HG03521 (cell line): Measurements from ENCODE around the gene FLOT1.

Experiments used
- ATAC-seq: cut with Tn5 transposase; IDR thresholded peaks from one replicate; pipeline ENCODE4 v1.9.1; 2021; ENCODE audit warnings: mild to moderate bottlenecking, moderate library complexity; ENCODE audit not compliant: unreplicated experiment

The FLOT1 gene

GRCh38 chr6:30742316-30743098, at the start of gene FLOT1:
TSS of gene FLOT1 (minus strand) at chr6:30742687. CDS start at chr6:30742189, 498 bp downstream.
- peak; percentile 72 for ATAC-seq

DNA sequence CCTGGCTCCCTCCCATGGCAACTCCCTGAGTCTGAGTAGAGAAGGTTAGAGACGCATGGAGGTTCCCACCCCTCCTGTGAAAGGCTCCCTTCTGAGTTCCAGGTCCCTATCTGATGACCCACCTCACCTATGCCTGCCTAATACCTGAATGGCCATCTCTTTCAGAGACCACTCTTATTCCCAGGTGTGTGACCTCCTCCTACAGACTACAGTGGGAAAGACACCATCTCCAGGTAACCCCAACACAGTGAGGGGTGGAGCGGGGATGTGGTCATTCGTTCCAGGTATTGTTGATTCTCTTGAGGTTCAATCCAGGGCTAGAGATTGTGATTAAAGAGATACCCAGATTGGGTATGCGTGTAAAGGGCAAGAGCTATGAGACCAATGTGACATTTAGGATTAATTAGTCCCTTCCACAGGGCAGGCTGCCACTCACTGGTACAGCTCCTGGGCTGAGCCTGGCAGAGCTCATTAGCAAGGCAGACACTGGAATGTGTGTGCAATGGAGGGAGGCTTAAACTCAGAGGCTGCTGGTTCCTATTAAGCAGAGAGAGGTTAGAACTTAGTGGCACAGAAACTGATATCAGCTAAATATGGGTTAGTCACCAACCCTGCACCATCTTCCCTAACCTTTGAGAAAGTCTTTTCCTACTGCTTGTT, 48.4 kb upstream of the FLOT1 start:
- no peak for ATAC-seq

GRCh38 chr6:30789606-30790005, 47.1 kb upstream of the FLOT1 start:
- ATAC-seq, result no peak

GRCh38 chr6:30787954-30788353, 45.5 kb upstream of the FLOT1 start:
- ATAC-seq, result no peak

GRCh38 chr6:30782425-30783014, 40.0 kb upstream of the FLOT1 start:
- no peak for ATAC-seq

DNA sequence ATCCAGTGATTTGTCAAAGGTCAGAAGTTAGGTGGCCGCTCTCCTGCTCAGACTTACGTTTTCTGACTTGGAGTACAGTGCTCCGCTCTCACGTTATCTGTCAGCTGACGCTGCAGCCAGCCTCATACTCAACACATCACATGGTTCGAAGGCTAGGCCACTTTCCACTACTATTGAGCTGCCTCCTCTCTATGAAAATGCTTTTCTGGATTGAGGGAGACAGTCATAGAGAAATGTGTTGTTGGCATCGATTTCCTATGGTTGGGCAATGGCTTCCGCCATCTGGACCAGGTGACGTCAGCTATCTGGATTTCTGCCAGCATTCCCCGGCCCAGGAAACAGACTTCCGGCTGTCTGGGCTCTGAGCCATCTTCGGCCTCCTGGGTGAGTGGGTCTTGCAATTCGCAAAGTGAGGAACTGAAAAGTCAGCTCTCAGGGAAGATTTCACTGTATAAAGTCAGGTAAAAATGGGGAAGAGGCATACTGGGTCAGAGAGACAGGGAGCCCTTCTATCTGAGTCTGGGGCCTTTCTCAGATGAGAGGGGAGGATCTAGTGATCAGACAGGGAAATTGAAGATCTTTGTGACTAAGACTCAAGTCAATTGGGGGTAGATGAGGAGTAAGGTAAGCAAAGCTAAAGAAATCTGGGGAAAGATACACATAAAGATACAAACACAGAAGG, 39.4 kb upstream of the FLOT1 start:
- ATAC-seq, result no peak

DNA sequence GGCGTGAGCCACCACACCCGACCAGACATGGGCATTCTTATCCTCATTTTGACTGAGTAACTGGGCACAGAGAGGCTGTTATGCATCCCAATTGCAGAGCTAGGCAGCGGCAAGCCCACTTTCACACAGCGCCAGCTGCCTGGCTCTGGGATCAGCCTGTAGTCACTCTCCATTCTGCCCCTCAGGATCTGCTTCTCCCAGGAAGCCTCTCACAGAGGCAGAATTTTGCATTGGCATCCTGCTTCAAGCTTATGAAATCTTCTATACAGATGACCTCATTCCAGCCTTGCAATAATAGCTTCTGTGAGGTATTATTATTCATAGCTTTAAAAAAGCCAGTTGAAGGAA, 38.9 kb upstream of the FLOT1 start:
- ATAC-seq, result no peak

DNA sequence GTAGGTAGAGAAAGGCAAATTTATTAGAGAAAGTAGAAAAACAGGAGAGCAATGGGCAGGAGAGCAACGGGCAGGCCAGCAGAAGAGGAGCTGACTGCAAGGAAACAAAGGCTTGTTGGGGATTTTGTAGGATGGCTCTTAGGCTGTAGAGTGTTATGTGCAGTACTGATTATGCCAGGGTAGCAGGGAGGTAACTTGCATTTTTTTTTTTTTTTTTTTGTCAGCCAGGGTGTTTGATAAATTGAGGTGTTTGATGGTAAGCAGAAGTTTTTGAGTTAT, 38.1 kb upstream of the FLOT1 start:
- no peak for ATAC-seq

DNA sequence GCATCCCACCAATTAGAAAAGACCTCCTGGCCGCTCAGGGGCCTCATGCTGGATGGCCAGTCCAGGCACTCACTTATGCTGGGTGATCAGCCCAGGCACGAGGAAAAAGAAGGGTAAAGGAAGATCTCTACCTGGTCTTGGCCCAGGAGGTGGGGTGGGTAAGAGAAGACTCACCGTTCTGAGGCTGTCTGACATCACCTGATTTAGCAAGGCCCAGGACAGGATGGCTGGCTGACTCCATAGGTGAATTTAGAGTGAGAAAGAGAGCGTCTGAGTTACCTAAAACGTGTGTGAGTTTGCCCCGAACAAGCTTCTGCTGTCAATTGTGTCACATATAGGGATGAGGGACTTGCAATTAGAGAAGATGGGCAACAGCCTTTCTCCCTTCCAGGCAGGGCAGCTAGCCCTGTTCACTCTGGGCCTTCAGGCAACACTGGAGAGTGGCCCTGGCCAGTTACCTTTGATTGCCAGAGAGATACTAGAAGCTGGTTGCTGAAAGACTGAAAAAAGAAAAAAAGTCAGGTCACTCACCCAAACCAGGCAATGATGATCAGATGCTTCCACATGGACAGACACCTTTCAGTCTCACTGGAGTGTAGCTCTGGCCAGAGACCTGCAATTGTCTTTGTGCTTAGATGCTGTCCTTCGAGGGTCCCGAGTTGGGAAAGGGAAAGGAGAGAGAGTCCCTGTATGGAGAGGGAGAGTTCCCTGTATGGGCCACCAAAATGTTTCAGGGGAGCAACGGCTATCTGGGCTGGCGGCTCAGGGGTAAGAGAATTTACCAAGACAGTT, 37.6 kb upstream of the FLOT1 start:
- no peak for ATAC-seq

- ATAC-seq, result no peak
Observed at GRCh38 chr6:30778001-30778635, 35.6 kb upstream of the FLOT1 start.

DNA sequence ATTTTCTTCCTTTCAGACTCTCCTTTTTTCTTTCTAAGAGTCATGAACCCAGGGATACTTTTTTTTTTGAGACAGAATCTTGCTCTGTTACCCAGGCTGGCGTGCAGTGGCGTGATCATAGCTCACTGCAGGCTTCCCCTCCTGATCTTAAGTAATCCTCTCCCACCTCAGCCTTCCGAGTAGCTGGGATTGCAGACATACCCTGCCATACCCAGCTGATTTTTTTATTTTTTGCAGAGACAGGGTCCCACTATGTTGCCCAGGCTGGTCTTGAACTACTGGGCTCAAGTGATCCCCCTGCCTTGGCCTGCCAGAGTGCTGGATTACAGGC, 34.6 kb upstream of the FLOT1 start:
- ATAC-seq, result no peak

DNA sequence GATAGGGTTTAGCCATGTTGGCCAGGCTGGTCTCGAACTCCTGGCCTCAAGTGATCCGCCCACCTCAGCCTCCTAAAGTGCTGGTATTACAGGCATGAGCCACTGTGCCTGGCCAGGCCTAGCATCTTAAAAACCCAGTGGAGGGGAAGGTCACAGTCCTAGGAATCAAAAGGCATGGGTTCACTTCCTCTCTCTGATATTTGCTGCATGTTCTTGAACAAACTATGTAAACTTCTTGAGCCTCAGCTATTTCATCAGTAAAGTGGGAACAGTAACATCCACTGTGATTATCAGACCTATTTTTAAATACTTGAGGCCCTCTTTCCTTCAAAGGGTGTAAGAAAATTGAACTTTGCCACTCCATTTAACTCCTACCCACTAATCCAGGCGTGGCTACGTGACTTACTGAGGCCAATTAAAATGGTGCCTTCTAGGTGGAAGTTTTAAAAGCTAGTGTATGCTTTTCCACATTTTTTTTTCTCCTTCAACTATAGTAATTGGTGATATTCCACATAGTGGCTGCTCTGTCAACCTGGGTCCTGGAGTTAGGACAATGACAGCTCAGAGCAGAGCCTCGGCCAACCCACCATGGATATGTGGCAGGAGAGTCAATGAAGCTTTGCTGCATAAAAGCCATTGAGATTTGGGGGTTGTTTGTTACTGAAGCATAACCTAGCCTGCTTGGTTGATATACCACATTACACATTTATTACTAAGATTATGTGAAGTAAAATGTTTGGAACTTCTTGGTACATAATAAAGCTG, 34.1 kb upstream of the FLOT1 start:
- no peak for ATAC-seq

DNA sequence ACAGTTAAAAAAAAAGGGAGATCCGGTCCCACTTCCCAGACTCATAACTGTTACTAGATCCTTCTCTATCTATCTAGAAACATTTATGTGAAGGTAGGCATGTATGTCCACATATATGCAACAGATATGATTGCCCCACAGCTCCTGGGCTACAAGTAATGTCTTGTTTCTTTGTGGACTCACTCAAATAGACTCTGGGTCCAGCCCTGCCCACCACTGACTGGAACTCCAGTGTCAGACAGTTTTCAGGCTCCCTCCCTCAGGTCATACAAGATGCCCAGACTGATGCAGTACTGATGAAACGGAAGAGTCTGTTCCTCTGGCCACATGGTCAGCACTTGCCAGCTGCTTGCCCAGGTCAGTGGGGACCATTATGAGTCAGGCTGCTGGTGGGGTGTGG, 32.6 kb upstream of the FLOT1 start:
- no peak for ATAC-seq

DNA sequence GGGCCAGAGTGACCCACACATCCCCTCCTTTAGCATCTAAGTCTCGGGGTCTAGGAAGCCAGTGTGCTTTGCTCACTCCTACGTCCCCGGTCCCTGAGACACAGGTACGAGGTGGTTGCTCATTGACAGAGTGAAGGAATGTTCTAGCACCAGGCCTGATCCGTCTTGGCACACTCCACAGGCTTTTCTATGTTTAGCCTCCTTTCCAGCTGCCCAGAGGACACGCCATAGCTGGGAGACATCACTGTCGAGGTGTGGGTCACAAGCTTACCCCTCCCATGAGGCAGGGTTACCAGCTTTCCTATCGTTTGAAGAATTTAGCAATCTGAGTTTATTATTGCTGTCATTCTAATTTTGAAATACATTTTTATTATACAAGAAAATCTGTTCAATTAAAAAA, 32.2 kb upstream of the FLOT1 start:
- ATAC-seq, result no peak

DNA sequence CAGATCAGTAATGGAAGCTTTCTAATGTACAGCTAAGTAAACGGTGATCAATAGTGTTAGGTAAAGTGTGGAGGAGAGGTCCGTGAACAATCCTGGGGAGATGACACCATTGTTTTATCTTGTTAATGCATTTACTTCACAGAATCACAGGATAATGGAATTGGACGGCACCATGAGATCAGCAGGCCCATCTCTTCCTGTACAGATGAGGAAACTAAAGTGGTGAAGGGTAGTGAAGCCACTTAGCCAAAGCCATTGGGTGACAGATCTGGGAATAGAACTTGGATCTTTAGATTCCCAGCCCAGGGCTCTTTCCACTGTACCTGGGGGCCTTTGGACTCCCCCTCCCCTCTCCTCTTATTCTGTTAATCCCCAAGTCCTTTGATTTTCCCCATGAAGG, 28.1 kb upstream of the FLOT1 start:
- no peak for ATAC-seq

- ATAC-seq, result no peak
Observed at GRCh38 chr6:30769853-30770524, 27.5 kb upstream of the FLOT1 start.

DNA sequence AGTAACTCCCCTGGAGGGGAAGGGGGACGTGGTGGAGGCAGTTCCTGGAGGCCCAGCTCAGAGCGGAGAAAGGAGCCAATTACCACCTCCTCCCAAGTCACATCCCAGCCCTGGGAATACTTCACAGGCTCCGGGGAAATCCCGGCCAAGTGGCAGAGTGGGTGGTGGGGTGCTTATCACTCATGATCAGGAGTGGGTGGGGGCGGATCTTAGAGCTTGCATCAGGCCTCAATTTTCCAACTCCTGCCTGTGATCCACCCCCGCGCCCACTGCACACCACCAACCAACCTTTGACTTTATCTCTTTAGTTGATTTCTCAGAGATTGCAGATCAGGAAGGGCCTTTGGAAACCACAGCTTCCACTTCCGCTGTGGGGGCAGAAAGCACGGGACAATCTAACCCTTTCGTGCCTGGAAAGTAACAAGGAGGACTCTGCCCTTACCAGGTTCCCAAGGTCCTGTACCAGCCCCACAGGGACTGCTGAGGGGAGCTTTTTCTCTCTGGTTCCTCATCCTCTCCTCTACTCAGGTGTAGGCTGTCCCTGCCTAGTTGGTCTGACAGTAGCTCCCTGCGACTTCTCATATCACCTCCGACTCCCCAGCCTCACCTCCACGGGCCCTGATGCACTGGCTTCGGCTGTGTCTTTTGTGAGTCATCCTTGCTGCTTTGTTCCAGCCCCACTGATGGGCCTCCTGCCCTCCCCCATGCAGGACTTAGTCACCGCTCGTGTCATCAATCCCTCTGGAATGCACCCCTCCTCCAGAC, 26.8 kb upstream of the FLOT1 start:
- no peak for ATAC-seq

DNA sequence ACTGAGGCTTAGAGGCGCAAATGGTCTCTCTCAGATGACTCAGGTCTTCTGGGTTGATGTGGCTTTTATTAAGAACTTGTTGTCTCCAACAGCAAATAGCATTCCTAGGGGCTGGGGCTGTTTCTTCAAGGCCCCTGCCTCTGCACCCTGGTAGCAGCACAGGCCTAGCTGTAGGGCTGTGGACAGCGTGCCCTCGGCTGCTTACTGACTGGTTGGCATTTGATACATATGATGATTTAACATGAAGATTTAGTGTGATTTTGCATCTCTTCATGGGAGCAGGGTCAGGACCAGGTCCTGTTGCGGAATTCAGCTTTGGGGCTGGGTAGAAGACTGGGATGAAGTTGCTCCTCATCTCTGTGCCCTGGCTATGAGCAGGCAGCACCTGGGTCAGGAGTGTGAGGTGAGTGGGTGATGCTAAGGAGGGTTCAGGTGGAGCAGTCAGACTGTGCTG, 26.2 kb upstream of the FLOT1 start:
- ATAC-seq, result no peak

GRCh38 chr6:30767944-30768301, 25.4 kb upstream of the FLOT1 start:
- ATAC-seq, result no peak
